ENCODE data around the gene ATAD2B.
A peak's percentile ranks its signal among the peaks of the same experiment; 100 is the strongest.
"Not testable (repeated sequence)": the region's sequence is repeated elsewhere in the genome, so short reads cannot be mapped to it uniquely, and the experiment has no call there.

The ATAD2B gene

GRCh38 chr2:23746141-23746863, 180.6 kb downstream of the ATAD2B start:
- H3K36me3 Mint-ChIP-seq = peaks cover 13 to 37% of the 10 kb centered on the region in 2 donors
- H3K27ac Mint-ChIP-seq = no peak overlapping the region
- H3K27me3 Mint-ChIP-seq = no peaks in the 10 kb centered on the region
- H3K4me1 Mint-ChIP-seq = peaks cover 4 to 6% of the 10 kb centered on the region in 2 donors
- H3K9me3 Mint-ChIP-seq = peaks cover 2 to 4% of the 10 kb centered on the region in 2 donors
- no peak for DNase-seq
- no peak for ATAC-seq (replicated peaks)
- no peak overlapping the region for H3K4me3 Mint-ChIP-seq

DNA sequence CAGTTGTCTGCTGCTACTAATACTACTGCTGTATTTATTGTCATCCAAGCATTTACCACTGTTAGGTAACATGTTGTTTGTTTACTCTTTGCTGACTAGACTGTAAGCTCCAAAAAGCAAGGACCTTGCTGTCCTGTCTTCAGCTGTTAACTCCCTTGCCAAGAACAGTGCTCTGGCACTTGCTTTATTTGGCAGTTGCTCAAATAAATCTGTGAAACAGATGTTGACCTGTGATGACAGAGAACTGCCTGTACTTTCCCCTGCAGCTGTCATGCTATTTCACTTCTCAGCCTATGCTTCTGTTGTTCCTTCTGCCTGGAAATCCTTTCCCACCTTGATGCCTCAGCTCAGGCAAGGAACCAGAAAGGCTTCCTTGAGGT, 181.2 kb downstream of the ATAD2B start:
- no peak for DNase-seq
- H3K4me3 Mint-ChIP-seq = no peak overlapping the region
- H3K27me3 Mint-ChIP-seq = no peaks in the 10 kb centered on the region
- peaks cover 2 to 4% of the 10 kb centered on the region in 2 donors for H3K9me3 Mint-ChIP-seq
- no peak overlapping the region for H3K27ac Mint-ChIP-seq
- peaks cover 4 to 6% of the 10 kb centered on the region in 2 donors for H3K4me1 Mint-ChIP-seq
- peak in 1 of 2 donors; percentile 33 for ATAC-seq (replicated peaks)
- H3K36me3 Mint-ChIP-seq = peaks cover 12 to 36% of the 10 kb centered on the region in 2 donors

DNA sequence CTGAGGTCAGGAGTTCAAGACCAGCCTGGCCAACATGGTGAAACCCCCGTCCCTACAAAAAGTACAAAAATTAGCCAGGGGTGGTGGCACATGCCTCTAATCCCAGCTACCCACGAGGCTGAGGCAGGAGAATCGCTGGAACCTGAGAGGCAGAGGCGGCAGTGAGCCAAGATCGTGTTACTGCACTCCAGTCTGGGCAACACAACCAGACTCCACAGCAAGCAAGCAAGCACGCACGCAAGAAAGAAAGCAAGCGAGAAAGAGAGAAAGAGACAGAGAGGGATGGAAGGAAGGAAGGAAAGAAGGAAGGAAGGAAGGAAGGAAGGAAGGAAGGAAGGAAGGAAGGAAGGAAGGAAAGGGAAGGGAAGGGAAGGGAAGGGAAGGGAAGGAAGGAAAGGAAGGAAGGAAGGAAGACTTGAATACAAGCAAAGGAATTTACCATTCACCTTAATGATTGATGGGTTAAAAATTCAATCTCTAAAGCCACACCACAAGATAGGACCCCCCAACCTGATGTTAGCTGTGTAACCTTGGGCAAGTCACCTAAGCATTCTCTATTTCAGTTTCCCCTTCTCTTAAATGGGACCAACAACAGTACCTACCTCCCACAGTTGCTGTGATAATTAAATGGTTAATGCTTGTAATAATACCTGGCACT, 181.7 kb downstream of the ATAD2B start:
- Mint-ChIP-seq H3K27me3 (no peaks in the 10 kb centered on the region), H3K36me3 (peaks cover 14 to 35% of the 10 kb centered on the region in 2 donors), H3K27ac (no peak overlapping the region), H3K9me3 (peaks cover 2 to 4% of the 10 kb centered on the region in 2 donors), H3K4me1 (peaks cover 4 to 6% of the 10 kb centered on the region in 2 donors), H3K4me3 (no peak overlapping the region)
- ATAC-seq (replicated peaks) (no peak), DNase-seq (no peak)

GRCh38 chr2:23736783-23737182, 190.1 kb downstream of the ATAD2B start:
- DNase-seq; H3K9me3 Mint-ChIP-seq; ATAC-seq (replicated peaks); H3K4me1 Mint-ChIP-seq; H3K4me3 Mint-ChIP-seq; H3K27me3 Mint-ChIP-seq; H3K27ac Mint-ChIP-seq: not testable (repeated sequence)
- peaks cover 56 to 71% of the 10 kb centered on the region in 2 donors for H3K36me3 Mint-ChIP-seq

DNA sequence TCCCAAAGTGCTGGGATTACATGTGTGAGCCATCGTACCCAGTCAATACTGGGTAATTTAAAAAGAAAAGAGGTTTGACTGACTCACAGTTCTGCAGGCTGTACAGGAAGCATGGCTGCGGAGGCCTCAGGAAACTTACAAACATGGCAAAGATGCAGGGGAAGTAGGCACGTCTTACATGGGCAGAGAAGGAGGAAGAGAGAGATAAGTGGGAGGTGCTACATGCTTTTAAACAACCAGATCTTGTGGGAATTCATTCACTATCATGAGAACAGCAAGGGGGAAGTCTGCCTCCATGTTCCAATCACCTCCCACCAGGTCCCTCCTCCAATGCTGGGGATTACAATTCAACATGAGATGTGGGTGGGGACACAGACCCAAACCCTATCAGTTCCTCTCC, 192.5 kb downstream of the ATAD2B start:
- H3K4me3 Mint-ChIP-seq = no peak overlapping the region
- peaks cover 4 to 9% of the 10 kb centered on the region in 2 donors for H3K9me3 Mint-ChIP-seq
- no peak for ATAC-seq (replicated peaks)
- peaks cover 2 to 5% of the 10 kb centered on the region in 2 donors for H3K4me1 Mint-ChIP-seq
- peak overlapping the region; percentile 32 for H3K27ac Mint-ChIP-seq
- no peak for DNase-seq
- no peaks in the 10 kb centered on the region for H3K27me3 Mint-ChIP-seq
- peaks cover 51 to 71% of the 10 kb centered on the region in 2 donors for H3K36me3 Mint-ChIP-seq

DNA sequence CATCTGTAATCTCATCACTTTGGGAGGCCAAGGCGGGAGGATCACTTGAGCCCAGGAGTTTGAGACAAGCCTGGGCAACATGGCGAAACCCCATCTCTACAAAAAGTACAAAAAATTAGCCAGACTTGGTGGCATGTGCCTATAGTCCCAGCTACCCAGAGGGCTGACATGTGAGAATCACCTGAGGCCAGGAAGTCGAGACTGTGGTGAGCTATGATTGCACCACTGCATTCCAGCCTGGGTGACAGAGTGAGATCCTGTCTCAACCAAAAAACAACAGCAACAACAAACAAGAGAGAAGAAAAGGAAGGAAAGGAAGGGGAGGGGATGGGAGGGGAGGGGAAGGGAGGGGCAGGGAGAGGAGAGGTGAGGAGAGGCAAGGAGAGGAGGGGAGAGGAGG, 203.9 kb downstream of the ATAD2B start:
- not testable (repeated sequence) for DNase-seq; H3K27me3 Mint-ChIP-seq; ATAC-seq (replicated peaks); H3K27ac Mint-ChIP-seq; H3K4me3 Mint-ChIP-seq
- peaks cover 64 to 90% of the 10 kb centered on the region in 2 donors for H3K36me3 Mint-ChIP-seq
- peaks cover 10 to 11% of the 10 kb centered on the region in 2 donors for H3K4me1 Mint-ChIP-seq
- peaks cover 12 to 18% of the 10 kb centered on the region in 2 donors for H3K9me3 Mint-ChIP-seq

DNA sequence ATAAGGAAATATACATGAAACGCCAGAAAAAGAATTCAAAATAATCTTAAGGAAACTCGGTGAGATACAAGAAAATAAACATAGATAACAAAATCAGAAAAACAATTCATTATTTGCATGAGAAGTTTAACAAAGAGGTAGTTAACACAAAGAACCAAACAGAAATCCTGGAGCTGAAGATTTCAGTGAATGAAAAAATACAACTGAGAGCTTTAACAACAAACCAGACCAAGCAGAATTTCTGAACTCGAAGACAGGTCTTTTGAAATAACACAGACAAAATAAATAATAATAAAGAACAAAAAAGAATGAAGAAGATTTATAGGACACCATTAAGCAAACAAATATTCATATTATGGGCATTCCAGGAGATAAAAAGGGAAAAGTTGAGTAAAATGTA, 204.7 kb downstream of the ATAD2B start:
- Mint-ChIP-seq H3K9me3 (peaks cover 12 to 18% of the 10 kb centered on the region in 2 donors), H3K27me3 (no peaks in the 10 kb centered on the region), H3K27ac (no peak overlapping the region), H3K36me3 (peaks cover 66 to 88% of the 10 kb centered on the region in 2 donors), H3K4me1 (peaks cover 10 to 18% of the 10 kb centered on the region in 2 donors), H3K4me3 (no peak overlapping the region)
- ATAC-seq (replicated peaks) (no peak), DNase-seq (no peak)

DNA sequence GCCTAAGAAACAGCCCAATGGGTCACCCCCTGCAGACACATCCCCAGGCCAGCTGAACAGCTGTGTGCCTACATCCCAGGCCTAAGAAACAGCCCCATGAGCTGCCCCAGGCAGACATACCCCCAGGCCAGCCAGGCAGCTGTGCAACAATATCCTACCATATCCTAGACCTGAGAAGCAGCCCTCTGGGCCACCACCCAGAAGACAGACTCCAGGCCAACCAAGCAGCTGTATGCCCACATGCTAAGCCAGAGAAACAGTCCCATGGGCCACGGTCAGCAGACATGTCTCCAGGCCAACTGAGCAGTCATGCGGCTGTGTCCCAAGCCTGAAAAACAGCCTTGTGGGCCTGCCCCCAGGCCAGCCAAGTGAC, 205.5 kb downstream of the ATAD2B start:
- Mint-ChIP-seq H3K4me3 (no peak overlapping the region), H3K27ac (no peak overlapping the region), H3K36me3 (peaks cover 72 to 90% of the 10 kb centered on the region in 2 donors), H3K9me3 (peaks cover 12 to 18% of the 10 kb centered on the region in 2 donors), H3K4me1 (peaks cover 10 to 26% of the 10 kb centered on the region in 2 donors), H3K27me3 (no peaks in the 10 kb centered on the region)
- DNase-seq (no peak), ATAC-seq (replicated peaks) (no peak)

DNA sequence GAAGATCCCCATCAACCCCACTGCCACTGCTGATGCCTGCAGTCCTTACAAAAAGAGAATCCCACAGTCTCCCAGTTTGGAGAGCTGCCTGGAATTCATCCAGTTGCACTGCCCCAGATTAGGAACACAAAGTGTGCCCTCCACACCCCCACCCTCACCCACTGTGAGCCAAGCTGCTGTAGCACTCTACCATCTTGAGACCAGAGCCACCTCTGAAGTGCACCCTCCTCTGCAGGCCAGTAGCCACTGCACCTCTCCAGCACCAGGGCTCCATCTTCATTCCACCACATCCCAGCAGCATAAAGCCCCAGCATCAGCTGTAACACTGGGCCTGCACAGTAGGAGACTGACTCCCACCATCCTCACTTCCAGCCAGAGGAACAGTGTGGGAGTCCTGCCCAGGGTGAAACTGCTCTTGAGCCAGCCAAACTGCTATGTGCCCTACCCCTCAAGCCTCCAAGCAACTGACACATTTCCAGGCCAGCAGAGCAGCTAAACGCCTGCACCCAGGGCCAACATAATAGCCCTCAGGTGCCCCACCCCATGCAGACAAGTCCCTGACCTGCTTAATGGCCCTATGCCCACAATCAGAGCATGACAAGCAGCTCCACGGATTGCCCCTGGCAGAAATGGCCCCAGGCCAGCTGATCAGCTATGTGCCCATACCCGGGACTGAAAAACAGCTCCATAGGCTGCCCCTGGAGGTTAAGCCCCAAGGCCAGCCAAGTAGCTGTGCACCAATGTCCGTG, 206.0 kb downstream of the ATAD2B start:
- Mint-ChIP-seq H3K27me3 (no peaks in the 10 kb centered on the region), H3K27ac (peak overlapping the region; percentile 48), H3K9me3 (peaks cover 12 to 18% of the 10 kb centered on the region in 2 donors), H3K4me3 (no peak overlapping the region), H3K36me3 (peaks cover 71 to 89% of the 10 kb centered on the region in 2 donors), H3K4me1 (peaks cover 10 to 29% of the 10 kb centered on the region in 2 donors)
- no peak for ATAC-seq (replicated peaks)
- no peak for DNase-seq

GRCh38 chr2:23719716-23720115, 207.2 kb downstream of the ATAD2B start:
- peaks cover 10 to 29% of the 10 kb centered on the region in 2 donors for H3K4me1 Mint-ChIP-seq
- ATAC-seq (replicated peaks) (peak in 1 of 2 donors; percentile 55), DNase-seq (no peak)
- peaks cover 62 to 78% of the 10 kb centered on the region in 2 donors for H3K36me3 Mint-ChIP-seq
- H3K27me3 Mint-ChIP-seq = no peaks in the 10 kb centered on the region
- H3K4me3 Mint-ChIP-seq = no peak overlapping the region
- peaks cover 12 to 18% of the 10 kb centered on the region in 2 donors for H3K9me3 Mint-ChIP-seq
- H3K27ac Mint-ChIP-seq = no peak overlapping the region

- ATAC-seq (replicated peaks) (peak in 1 of 2 donors; percentile 27), DNase-seq (no peak)
- H3K27me3 Mint-ChIP-seq = no peaks in the 10 kb centered on the region
- no peak overlapping the region for H3K27ac Mint-ChIP-seq
- peaks cover 12 to 18% of the 10 kb centered on the region in 2 donors for H3K9me3 Mint-ChIP-seq
- peaks cover 59 to 74% of the 10 kb centered on the region in 2 donors for H3K36me3 Mint-ChIP-seq
- H3K4me1 Mint-ChIP-seq = peaks cover 10 to 29% of the 10 kb centered on the region in 2 donors
- H3K4me3 Mint-ChIP-seq = no peak overlapping the region
These were observed 207.8 kb downstream of the ATAD2B start for GRCh38 chr2:23718931-23719700.

DNA sequence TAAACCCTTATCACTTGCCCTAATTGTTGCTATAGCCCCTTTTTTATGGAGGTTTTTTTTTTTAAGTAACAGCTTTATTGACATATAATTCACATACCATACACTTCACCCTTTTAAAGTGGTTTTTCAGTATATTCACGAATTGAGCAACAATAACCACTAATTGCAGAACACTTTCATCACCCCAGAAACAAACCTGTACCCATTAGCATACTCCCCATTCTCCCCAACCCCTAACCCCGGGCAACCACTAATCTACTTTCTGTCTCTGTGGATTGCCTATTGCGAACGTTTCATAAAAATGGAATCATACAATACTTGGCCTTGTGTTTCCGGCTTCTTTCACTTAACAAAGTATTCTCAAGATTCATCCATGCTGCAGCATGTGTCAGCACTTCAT, 213.6 kb downstream of the ATAD2B start:
- H3K4me1 Mint-ChIP-seq = peaks cover 0 to 17% of the 10 kb centered on the region in 2 donors
- no peaks in the 10 kb centered on the region for H3K27me3 Mint-ChIP-seq
- no peak for DNase-seq
- peaks cover 28 to 49% of the 10 kb centered on the region in 2 donors for H3K36me3 Mint-ChIP-seq
- ATAC-seq (replicated peaks) = no peak
- H3K9me3 Mint-ChIP-seq = no peaks in the 10 kb centered on the region
- H3K4me3 Mint-ChIP-seq = no peak overlapping the region
- no peak overlapping the region for H3K27ac Mint-ChIP-seq

GRCh38 chr2:23712756-23713151, 214.2 kb downstream of the ATAD2B start:
- Mint-ChIP-seq H3K9me3 (no peaks in the 10 kb centered on the region), H3K4me1 (peaks cover 0 to 16% of the 10 kb centered on the region in 2 donors), H3K27ac (no peak overlapping the region), H3K36me3 (peaks cover 28 to 46% of the 10 kb centered on the region in 2 donors), H3K4me3 (no peak overlapping the region), H3K27me3 (no peaks in the 10 kb centered on the region)
- no peak for DNase-seq
- no peak for ATAC-seq (replicated peaks)
